Measurements from ENCODE around the gene GLI3. TPM values are rescaled to one million over a fixed set of nuclear protein-coding genes. Genes with fewer than 3 reads are reported as not detected.

Gene GLI3
- total RNA-seq, 1 experiment from 2014 or later, result 46.2 TPM

DNA sequence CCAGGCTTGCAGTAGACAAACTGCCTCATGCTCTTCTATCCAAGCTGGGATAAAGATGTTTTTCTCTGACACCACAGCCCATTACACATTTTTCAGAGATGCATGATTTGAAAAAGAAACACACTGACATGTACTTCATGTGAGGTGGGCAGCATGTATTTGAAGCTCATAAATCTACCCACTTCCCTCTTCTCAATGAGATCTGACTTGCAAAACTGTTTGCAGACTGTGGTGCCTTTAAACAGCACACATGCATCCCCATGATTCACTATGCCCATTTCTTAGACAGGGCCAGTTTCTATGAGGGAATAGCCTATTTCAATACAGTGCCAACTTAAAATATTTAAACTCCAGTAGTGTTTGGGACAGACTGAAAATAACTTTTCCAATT lies 109.8 kb downstream of the GLI3 start:
- H3K27ac Mint-ChIP-seq, result no peak overlapping the region
- H3K4me3 Mint-ChIP-seq, result no peak overlapping the region
- TF ChIP-seq NFATC4 (CRISPR knock-in tag; IDR thresholded peaks at IDR 0.05) (no peak), NR1H2 (CRISPR knock-in tag; IDR thresholded peaks at IDR 0.05) (no peak), MYBL2 (CRISPR knock-in tag; IDR thresholded peaks at IDR 0.05) (no peak), ZNF232 (CRISPR knock-in tag; IDR thresholded peaks at IDR 0.05) (no peak), TCF7 (CRISPR knock-in tag; IDR thresholded peaks at IDR 0.05; ENCODE audit: low read depth) (no peak), KAT7 (CRISPR knock-in tag; IDR thresholded peaks at IDR 0.05; ENCODE audit: borderline replicate concordance) (no peak)
- TF ChIP-seq, protein P1, sequence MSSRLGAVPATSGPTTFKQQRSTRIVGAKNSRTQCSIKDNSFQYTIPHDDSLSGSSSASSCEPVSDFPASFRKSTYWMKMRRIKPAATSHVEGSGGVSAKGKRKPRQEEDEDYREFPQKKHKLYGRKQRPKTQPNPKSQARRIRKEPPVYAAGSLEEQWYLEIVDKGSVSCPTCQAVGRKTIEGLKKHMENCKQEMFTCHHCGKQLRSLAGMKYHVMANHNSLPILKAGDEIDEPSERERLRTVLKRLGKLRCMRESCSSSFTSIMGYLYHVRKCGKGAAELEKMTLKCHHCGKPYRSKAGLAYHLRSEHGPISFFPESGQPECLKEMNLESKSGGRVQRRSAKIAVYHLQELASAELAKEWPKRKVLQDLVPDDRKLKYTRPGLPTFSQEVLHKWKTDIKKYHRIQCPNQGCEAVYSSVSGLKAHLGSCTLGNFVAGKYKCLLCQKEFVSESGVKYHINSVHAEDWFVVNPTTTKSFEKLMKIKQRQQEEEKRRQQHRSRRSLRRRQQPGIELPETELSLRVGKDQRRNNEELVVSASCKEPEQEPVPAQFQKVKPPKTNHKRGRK (CRISPR knock-in tag; IDR thresholded peaks at IDR 0.05; ENCODE audit: borderline replicate concordance), result no peak
- TF ChIP-seq, protein P2, sequence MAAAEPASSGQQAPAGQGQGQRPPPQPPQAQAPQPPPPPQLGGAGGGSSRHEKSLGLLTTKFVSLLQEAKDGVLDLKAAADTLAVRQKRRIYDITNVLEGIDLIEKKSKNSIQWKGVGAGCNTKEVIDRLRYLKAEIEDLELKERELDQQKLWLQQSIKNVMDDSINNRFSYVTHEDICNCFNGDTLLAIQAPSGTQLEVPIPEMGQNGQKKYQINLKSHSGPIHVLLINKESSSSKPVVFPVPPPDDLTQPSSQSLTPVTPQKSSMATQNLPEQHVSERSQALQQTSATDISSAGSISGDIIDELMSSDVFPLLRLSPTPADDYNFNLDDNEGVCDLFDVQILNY (CRISPR knock-in tag; IDR thresholded peaks at IDR 0.05), result no peak
- TF ChIP-seq, protein P3, sequence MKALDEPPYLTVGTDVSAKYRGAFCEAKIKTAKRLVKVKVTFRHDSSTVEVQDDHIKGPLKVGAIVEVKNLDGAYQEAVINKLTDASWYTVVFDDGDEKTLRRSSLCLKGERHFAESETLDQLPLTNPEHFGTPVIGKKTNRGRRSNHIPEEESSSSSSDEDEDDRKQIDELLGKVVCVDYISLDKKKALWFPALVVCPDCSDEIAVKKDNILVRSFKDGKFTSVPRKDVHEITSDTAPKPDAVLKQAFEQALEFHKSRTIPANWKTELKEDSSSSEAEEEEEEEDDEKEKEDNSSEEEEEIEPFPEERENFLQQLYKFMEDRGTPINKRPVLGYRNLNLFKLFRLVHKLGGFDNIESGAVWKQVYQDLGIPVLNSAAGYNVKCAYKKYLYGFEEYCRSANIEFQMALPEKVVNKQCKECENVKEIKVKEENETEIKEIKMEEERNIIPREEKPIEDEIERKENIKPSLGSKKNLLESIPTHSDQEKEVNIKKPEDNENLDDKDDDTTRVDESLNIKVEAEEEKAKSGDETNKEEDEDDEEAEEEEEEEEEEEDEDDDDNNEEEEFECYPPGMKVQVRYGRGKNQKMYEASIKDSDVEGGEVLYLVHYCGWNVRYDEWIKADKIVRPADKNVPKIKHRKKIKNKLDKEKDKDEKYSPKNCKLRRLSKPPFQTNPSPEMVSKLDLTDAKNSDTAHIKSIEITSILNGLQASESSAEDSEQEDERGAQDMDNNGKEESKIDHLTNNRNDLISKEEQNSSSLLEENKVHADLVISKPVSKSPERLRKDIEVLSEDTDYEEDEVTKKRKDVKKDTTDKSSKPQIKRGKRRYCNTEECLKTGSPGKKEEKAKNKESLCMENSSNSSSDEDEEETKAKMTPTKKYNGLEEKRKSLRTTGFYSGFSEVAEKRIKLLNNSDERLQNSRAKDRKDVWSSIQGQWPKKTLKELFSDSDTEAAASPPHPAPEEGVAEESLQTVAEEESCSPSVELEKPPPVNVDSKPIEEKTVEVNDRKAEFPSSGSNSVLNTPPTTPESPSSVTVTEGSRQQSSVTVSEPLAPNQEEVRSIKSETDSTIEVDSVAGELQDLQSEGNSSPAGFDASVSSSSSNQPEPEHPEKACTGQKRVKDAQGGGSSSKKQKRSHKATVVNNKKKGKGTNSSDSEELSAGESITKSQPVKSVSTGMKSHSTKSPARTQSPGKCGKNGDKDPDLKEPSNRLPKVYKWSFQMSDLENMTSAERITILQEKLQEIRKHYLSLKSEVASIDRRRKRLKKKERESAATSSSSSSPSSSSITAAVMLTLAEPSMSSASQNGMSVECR (CRISPR knock-in tag; IDR thresholded peaks at IDR 0.05; ENCODE audit: borderline replicate concordance), result no peak
- TF ChIP-seq, protein P4, sequence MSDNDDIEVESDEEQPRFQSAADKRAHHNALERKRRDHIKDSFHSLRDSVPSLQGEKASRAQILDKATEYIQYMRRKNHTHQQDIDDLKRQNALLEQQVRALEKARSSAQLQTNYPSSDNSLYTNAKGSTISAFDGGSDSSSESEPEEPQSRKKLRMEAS (CRISPR knock-in tag; IDR thresholded peaks at IDR 0.05), result no peak
- H3K27me3 Mint-ChIP-seq (ENCODE audit: low read depth), result no peaks in the 10 kb centered on the region; the same call in 1 of the 2 replicates
- H3K9me3 Mint-ChIP-seq, result peaks cover 6% of the 10 kb centered on the region
- no peak for ATAC-seq
- peaks cover 9% of the 10 kb centered on the region for H3K4me1 Mint-ChIP-seq
- POLR2A ChIA-PET, result no interaction called here
- CTCF ChIA-PET, result interaction anchor here (1.0 to 1.7 kb wide), 3 partner anchors 12 to 113 kb away, joined by 3 to 4 read pairs (median 3); no protein-coding TSS in a partner anchor
- peaks cover 6% of the 10 kb centered on the region for H3K36me3 Mint-ChIP-seq
- DNase-seq (ENCODE audit: low spot score), result no peak

DNA sequence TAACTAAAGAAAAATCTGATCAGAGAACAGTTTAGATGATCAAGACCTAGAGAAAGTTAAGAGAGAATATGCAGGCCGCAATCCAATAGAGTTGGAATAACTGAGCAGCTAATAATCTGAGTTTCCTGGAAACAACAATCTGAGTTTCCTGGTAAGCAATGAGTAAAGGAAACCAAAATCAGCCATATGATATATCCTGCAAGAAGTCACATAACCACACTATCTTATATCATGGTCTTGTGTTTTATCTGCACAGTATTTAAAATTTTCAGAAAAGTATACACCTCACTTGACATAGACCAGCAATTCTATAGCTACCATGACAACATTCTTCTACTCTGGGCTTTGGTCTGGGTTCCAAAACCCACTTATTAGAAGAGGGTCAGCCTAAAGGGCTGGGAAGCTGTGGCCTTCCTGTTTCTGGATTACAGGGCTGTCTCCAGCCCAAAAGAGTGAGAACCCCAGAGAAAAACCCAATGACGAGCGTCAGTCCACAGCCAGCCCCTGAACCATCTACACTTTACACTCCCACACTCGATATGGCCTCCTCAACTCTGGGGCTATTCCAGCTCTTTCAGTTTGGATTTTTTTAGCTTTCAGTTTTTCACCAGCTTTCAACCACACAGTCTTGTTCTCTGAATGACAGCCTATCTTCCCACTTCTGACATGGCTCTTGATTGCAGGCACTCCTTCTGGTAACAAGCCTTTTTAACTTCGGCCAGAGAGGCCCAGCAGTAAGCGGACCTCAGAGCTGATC lies 110.4 kb downstream of the GLI3 start:
- no peaks in the 10 kb centered on the region; the same call in 1 of the 2 replicates for H3K27me3 Mint-ChIP-seq (ENCODE audit: low read depth)
- ChIA-PET CTCF (interaction anchor here (1.0 to 1.7 kb wide), 3 partner anchors 12 to 112 kb away, joined by 3 to 4 read pairs (median 3); no protein-coding TSS in a partner anchor), POLR2A (no interaction called here)
- peaks cover 6% of the 10 kb centered on the region for H3K36me3 Mint-ChIP-seq
- no peak overlapping the region for H3K27ac Mint-ChIP-seq
- TF ChIP-seq, protein P2 (CRISPR knock-in tag; IDR thresholded peaks at IDR 0.05), result no peak
- no peak for TF ChIP-seq NFYB (CRISPR knock-in tag; conservative IDR thresholded peaks at IDR 0.05; ENCODE audit: low read depth)
- TF ChIP-seq NR3C1 (CRISPR knock-in tag; conservative IDR thresholded peaks at IDR 0.05; ENCODE audit: low read depth), result no peak
- DNase-seq (ENCODE audit: low spot score), result no peak
- peaks cover 12% of the 10 kb centered on the region for H3K4me1 Mint-ChIP-seq
- no peak for ATAC-seq
- no peak overlapping the region for H3K4me3 Mint-ChIP-seq
- H3K9me3 Mint-ChIP-seq, result peaks cover 6% of the 10 kb centered on the region

Measured in WTC11 (cell line).